ENCODE measurements around the gene ERN1. TPM values are rescaled to one million over a fixed set of nuclear protein-coding genes. Genes with fewer than 3 reads are reported as not detected.

Gene ERN1
- polyA plus RNA-seq, 10 donors = 3.0 to 7.1 (median 5.3) TPM

- peak in 1 of 3 donors; percentile 49 for DNase-seq
Measured at GRCh38 chr17:64005734-64006167, 124.2 kb downstream of the ERN1 start.

GRCh38 chr17:64004903-64005733, 124.8 kb downstream of the ERN1 start:
- DNase-seq = no peak

- DNase-seq = no peak
Measured at GRCh38 chr17:64004218-64004770, 125.7 kb downstream of the ERN1 start.

GRCh38 chr17:64003526-64004121, 126.3 kb downstream of the ERN1 start:
- no peak for DNase-seq

GRCh38 chr17:64002658-64003525, 127.1 kb downstream of the ERN1 start:
- DNase-seq = no peak

- DNase-seq = peak in 1 of 3 donors; percentile 44
Measured at GRCh38 chr17:64001763-64002529, 128.0 kb downstream of the ERN1 start.

- no peak for DNase-seq
Measured at GRCh38 chr17:64001091-64001579, 128.8 kb downstream of the ERN1 start.

- DNase-seq = no peak
Measured at GRCh38 chr17:63999680-64000531, 130.0 kb downstream of the ERN1 start.

GRCh38 chr17:63998721-63999679, 130.9 kb downstream of the ERN1 start:
- DNase-seq = peak in 1 of 3 donors; percentile 20

- DNase-seq = peak in 2 of 3 donors; percentile 75 to 91
Measured at GRCh38 chr17:63998050-63998720, 131.8 kb downstream of the ERN1 start, which contains the start of gene PRR29. Gene PRR29 (plus strand): TSS chr17:63998351. CDS start chr17:63998365, 14 bp downstream.

- peak in 1 of 3 donors; percentile 67 for DNase-seq
Measured at GRCh38 chr17:63997341-63998048, 132.4 kb downstream of the ERN1 start.

- DNase-seq = no peak
Measured at GRCh38 chr17:63996430-63997182, 133.3 kb downstream of the ERN1 start.

- DNase-seq = no peak
Measured at GRCh38 chr17:63995626-63996025, 134.3 kb downstream of the ERN1 start.

GRCh38 chr17:63993368-63993985, 136.5 kb downstream of the ERN1 start:
- DNase-seq = no peak

- DNase-seq = no peak
Measured at GRCh38 chr17:63991611-63992010, 138.3 kb downstream of the ERN1 start.

All from muscle of back (tissue), 11 donors.